NCI-H748 treated with DMSO at 0.1 percent for 48 hours (cell line): ENCODE measurements around the gene NUDT6.
A peak's percentile ranks its signal among the peaks of the same experiment; 100 is the strongest.
"Not testable (repeated sequence)": the region's sequence is repeated elsewhere in the genome, so short reads cannot be mapped to it uniquely, and the experiment has no call there.

Source experiments
- DNase-seq: peaks from one replicate; lab custom pipeline; 2025; lab: John Stamatoyannopoulos, UW

NUDT6 gene, protein sequence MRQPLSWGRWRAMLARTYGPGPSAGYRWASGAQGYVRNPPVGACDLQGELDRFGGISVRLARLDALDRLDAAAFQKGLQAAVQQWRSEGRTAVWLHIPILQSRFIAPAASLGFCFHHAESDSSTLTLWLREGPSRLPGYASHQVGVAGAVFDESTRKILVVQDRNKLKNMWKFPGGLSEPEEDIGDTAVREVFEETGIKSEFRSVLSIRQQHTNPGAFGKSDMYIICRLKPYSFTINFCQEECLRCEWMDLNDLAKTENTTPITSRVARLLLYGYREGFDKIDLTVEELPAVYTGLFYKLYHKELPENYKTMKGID

DNA sequence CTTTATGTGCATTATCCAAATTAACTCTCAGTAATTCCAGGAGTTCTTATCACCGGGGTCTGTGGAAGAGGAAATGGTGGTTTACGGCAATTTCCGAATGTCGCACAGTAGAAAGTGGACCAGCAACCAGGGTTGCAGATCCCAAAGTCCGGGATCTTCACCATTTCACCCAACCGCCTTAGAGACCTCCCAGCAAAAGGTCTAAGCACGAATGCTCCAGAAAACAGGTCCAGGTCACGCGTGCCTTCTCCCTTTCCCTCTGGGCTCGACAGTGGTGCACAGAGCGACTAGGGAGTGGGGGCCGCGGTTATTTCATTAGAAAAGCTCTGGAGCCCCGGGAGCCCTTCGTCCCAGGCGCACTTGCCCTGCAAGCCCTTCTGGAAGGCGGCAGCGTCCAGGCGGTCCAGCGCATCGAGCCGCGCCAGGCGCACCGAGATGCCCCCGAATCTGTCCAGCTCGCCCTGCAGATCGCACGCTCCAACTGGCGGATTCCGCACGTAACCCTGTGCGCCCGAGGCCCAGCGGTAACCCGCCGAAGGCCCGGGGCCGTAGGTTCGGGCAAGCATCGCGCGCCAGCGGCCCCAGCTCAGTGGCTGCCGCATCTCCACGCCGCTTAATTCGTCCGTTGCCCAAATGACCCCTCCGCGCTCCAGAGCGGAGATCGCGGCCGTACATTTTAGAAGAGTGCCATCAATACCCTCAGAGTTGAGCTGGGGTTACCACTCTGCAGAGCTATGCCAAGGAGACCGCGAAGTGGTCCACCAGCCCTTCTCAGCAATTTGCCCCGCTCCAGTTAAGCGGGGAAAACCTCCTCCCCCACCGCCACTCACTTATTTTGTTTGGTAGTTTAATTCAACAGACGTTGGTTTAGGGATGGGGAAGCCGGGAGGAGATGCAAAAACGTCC is at the start of gene NUDT6:
Gene NUDT6, minus strand, starts transcription at position 627 of the 906 bp plus-strand sequence. Its CDS starts 25 bp downstream, at position 602.
- peak; percentile 34 for DNase-seq

DNA sequence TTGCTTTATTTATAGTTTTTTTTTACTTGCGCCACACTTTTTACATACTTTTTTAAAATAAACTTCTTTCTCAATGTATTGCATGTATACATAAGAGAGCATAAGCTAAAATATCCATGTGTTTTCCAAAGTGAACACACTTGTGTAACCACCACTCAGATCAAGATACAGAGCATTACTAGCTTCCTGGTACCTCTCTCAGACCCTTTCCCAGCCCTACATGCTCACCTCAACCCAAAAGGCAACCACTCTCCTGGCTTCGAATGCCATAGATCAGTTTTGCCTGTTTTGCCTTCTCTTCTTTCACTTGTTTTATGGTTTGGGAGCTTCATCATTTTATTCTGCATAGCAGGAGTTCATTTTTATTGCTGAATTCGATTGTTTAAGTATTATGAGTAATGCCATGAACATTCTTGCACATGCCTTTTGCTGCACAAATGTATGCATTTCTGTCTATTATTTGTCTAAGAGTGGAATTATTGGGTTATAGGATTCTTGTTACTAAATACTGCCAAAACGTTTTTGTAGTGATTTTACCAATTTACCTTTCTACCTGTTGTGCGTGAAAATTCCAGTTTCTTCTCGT is 45.9 kb upstream of the NUDT6 start:
- DNase-seq, result no peak

DNA sequence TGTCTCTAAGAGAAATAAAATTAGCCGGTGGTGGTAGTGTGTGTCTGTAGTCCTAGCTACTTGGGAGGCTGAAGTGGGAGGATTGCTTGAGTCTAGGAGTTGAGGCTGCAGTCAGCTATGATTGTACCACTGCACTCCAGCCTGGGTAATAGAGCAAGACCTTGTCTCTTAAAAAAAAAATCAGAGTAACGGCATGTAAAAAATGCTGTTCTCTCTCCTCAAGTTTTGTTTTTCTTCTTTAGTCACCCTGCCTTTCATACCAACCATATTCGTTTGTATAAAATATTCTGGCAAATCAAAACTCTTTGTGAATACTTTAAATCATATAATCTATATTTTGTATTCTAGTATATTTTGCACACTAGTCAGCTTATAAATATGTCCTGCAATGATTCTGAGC is 44.8 kb upstream of the NUDT6 start:
- no peak for DNase-seq

DNA sequence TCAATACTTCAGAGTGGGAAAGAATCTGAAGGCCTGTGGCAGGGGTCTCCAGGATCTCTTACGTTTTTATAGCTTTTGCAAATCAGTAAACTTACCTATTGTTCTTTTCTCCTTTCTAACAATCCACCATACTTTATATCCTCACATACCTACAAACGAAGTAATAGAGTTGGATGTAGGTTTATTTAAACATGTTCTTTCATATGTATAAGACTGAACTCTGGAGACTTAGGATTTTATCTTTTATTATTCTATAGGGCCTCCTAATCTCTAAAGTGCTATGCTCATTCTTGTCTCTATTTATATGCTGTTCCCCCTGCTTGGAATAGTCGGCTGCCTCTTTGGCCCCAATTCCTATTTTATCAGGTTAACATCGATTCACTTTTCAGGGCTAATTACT is 43.8 kb upstream of the NUDT6 start:
- no peak for DNase-seq

DNA sequence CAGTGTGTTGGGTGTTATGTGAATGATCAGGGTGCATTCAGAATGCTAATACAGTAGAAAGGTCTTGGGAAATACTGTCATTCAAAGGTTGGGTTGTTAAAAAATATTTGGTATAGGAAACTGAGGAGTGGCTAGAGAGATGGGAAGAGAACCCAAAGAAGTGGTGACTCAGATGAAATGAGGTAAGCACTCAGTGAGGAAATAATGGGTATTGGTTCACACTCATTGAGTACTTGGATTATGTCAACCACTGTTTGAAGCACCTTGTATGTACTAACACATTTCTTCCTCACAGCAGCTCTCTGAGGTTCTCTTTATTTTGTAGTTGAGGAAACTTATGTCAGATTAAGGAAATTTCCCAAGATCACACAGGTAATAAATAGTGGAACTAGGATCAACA is 40.8 kb upstream of the NUDT6 start:
- DNase-seq, result no peak

DNA sequence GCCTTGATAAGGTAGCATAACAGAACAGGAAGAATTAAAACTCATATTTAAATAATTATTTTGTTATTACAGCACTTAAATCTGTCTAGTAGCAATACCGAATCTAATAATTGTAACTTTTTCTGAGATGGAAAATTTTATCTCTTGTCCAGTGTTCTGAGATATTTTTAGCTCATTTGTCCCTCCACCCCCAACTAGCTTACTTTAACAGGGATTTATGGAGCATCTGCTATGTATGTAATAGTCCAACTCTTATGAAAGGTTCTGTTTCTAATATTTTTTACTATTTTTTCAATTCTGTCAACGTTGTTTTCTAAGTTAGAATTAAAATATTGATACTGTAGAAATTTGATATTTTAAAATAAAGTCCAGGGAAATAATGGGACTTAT is 38.2 kb upstream of the NUDT6 start:
- no peak for DNase-seq

DNA sequence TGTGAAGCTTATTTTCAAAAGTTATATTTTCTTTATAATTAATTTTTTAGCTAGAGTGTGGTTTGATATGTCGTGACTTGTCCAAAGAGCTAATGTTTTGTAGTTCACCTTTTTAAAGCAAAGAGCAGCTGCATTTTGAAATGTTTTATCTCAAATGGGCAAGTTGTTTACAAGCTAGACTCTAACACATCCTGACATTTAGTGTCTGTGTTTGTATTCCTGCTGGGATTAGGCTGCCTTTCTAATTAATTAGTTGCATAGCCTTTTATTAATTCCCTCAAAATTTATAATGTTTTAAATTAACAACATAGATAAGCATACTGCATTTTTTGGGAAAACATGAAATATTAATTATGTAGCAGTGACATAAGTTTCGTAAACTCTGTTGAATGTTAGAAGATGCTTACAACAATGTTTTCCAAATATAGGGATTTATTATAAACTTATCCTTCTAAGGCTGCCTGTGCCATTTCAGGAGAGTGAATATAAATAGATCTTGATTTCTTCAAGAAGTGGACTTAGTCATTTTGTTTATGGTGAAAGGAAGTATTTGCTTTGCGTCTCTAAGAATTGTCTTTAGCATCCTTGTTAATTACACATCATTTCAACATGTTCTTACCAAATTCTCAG is 37.7 kb upstream of the NUDT6 start:
- DNase-seq, result no peak

DNA sequence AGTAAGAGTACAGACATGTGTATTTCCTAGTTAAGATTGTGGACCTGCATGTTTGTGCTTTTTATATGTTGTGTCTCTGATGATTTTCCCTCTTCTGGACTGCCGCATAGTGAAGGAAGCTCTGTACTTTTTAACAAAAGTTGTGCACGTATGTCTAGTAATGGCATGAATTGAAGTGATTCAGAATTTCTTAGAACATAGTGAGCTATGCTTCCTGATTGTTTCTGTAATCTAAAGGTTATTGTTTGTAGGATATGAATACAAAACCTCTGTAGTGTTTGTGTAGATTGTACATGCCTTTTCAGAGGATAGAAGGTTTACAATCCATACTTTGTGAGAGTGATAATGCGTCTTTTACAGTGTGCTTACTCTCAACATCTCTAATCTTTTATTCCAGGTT is 37.0 kb upstream of the NUDT6 start:
- no peak for DNase-seq

DNA sequence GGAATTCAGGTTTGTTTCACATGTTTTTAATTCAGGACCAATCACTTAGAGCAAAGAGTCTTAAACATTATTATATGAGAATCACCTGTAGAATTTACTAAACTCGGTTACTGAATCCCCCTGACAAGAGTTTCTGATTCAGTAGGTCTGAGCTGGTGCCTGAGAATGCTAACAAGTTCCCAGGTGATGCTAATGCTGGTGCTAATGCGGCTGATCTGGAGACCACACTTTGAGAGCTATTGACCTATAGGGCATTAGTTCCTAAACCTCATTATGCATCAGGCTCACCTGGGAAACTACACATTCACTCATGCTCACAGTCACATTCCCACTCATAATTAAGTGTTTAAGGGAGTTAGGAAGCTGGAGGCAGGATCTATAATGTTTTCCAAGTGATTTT is 36.1 kb upstream of the NUDT6 start:
- DNase-seq, result no peak

DNA sequence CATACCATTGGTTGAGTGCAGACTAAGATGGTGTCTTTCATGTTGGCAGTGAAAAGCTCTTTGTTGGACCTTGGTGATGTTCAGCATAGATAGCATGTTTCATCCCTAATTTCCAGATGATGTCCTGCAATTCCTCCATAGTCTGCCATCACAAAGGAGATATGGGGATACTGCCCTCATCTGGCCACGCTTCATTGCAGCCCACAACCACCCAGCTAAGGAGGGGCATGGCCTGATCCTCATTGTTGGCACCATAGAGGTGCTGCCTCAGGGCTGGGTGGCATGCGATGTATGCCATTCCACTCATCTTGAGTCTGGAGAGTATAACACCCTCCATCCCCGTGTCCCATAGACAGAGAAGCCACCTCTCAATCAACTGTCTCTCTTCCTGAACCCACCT is 31.5 kb upstream of the NUDT6 start:
- DNase-seq, result no peak

DNA sequence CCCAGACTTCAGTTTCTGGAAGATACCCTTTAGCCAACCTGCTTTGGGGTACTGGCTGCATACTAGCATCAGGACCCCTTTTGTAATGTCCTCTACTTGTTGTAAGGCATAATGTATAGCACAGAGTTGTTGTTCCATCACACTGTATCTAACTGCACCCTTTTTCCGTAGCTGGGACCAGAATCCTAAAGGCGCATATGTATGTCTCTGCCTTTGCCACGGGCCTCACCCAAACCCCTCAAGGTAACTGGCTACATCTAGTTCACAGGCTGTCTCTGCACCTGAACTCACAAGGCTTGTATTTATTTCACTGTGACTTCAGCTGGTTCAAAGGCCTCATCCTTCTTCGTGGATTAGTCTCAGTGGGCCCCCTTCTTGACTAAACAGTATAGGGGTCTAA is 29.6 kb upstream of the NUDT6 start:
- DNase-seq, result no peak

DNA sequence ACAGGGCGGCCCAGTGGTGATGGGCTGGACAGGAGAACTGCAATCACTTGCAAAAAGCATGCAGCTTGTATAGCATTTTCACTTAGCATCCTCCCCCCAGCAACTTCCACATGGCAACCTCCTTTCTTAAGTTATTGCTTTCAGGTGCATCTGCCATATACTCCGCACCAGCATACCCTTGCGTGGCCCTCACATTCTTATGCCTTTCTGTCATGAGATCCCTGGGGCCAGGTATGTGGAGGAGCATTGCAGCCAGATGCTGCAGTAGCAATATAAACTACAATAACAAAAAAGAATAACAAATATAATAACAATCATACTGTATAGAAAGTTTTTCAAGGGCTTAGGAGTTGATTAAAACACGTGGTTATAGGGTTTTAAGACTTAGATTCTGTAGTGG is 26.3 kb upstream of the NUDT6 start:
- DNase-seq, result no peak

DNA sequence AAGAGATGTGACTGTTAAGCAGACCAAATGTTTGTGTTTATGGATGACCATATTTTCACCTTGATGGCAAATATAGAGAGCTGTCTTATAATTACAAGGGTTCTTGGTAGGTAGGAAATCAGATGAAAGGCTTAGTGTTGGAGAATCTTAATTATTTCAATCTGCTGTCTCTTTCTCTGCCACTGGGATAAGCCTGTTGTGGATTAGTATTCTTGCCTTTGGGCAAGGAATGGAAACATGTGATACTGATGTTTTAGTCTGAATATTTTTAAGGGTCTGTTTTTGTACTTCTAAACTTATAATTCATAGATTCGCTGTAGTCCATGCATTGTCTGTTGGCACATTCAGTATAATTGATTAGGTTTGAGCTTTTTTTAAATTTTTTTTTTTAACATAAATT is 23.7 kb upstream of the NUDT6 start:
- no peak for DNase-seq

DNA sequence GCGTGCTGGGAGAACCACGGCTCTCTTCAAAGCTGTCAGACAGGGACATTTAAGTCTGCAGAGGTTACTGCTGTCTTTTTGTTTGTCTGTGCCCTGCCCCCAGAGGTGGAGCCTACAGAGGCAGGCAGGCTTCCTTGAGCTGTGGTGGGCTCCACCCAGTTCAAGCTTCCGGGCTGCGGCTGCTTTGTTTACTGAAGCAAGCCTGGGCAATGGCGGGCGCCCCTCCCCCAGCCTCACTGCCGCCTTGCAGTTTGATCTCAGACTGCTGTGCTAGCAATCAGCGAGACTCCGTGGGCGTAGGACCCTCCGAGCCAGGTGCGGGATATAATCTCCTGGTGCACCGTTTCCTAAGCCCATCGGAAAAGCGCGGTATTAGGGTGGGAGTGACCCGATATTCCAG is 22.7 kb upstream of the NUDT6 start:
- DNase-seq, result not testable (repeated sequence)

DNA sequence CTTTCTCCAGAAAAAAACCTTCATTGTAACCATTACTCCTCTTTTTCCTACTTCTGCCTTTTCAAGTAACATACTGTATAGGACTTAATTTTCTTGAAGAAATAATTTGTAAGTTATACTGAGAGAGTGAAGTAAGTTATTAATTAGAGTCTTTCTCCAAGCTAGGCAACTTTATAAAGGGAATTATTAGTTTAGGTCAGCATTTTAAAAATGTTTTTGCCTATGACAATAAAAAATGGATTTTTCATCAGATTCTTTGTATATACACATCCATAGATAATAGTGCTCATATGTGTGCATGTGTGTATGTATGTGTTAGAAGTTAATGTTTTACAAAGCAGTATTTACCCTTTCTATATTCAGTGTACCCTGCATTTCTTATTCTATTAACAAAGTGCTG is 10.4 kb upstream of the NUDT6 start:
- no peak for DNase-seq

DNA sequence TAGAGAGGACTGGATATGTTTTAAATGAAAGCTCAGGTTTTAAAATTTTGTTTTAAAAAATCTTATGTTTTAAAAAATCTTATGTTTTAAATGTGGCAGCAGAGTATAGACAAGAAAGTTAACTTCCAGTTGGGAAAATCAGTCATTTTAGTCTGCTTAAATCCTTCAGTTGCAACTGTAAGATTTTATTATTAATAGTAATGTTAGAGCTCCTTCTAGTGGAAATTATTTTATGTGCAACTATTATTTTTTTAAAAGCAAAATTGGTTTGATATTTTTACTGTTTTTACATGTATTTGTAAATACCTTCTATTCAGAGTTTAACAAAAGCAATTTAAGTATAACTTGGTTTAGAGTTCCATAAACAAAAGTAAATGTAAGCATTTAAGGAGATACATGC is 8.5 kb upstream of the NUDT6 start:
- peak; percentile 12 for DNase-seq

DNA sequence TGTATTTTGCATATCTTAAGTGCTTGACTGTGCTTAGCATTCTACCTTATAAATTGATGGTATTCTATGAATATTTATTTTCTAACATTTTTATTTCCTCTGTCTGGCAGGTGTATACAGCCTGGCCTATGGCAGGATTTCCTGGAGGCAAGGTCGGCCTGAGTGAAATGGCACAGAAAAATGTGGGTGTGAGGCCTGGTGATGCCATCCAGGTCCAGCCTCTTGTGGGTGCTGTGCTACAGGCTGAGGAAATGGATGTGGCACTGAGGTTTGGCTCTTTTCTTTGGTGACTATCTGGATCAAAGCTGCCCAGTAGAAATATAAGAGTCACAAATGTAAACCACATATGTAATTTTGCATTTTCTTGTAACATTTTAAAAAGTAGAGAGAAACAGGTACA is 6.5 kb upstream of the NUDT6 start:
- DNase-seq, result no peak

DNA sequence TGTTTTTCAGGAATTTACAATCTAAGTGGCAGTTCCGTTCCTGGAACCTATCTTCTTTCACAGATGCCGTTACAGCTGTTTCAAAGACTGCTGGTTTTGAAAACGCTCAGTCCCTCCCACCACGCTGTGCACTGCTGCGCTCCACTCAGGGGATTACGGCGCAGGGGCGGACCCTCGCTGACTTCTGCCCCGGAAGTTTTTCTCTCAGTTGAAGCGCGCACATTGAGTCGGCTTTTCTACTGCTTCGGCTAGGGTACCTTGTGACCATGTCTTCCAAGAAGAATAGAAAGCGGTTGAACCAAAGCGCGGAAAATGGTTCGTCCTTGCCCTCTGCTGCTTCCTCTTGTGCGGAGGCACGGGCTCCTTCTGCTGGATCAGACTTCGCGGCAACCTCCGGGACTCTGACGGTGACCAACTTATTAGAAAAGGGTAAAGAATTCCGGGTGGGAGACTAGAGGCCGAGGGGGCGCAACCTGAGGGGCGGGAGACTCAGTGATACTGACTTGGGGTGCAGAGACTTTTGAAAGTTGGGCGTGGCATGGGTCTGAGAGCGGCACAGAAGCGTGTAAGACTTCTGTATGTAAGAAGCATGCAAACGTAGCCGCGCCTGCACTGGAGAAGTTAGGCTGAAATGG is 597 bp upstream of the NUDT6 start:
- DNase-seq, result peak; percentile 61

DNA sequence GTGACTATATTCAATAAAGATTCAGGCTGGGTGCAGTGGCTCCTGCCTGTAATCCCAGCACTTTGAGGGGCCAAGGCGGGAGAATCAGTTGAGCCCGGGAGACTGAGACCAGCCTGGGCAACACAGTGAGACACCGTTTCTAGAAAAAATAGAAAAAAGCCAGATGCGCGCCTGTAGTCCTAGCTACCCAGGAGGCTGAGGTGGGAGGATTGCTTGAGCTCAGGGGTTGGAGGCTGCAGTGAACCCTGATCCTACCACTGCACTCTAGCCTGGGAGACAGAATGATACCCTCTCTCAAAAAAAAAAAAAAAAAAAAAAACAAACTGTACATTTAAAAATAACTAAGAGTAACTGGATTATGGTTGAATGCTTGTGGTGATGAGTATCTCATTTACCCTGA is 1.1 kb downstream of the NUDT6 start:
- no peak for DNase-seq

DNA sequence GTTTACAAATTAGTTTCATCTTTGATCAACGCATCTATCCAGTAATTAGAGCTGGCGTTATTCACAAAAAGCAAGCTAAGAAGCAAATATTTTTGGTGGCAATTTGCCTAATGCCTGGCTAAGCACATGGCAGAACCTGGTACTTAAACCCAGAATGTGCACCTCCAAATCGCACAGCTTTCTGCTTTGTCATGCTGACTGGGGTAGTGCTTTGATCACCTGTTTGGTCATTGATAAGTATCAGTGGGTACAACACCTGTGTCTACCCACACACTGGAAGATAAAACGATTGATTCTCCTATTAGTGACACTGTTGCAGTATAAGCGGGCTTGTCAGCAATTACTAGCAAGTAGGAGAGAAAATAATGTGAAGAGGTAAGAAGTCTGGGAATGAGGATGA is 1.9 kb downstream of the NUDT6 start:
- no peak for DNase-seq

DNA sequence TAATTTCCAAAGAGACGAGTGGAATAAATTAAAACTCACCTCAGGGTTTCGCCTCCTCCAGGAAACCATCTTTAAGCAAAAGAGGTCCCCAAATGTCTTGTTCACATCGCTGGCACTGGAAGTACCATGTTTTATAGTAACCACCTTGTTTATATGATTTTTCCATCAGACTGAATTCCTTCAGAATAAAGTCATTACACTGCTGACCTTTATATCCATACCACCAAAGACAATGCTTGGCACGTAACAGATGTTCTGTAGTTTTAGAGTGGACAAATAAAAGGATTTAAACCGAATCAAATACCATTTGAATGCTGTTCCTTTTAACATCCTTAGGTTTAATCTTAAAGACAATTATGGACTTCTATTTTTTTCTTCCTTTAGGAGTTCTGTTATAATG is 4.7 kb downstream of the NUDT6 start:
- DNase-seq, result no peak

DNA sequence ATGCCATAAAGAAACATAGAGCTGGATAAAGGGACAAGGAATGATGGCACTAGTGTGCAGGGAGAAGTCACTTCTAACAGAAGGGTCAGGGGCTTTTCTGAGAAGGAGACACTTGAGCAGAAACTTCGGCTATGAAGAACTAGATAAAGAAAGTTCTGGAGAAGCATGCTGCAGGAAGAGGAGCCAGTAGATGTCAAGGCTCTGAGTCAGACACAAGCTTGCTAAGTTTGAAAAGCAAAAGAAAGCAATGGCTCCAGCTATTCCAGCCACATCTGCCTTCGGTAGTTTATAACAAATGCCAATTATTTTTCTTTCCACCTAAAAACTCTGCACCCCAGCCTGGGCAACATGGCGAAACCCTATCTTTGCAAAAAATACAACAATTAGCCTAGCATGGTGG is 7.5 kb downstream of the NUDT6 start:
- no peak for DNase-seq
